NCI-H146 treated with DMSO at 0.1 percent for 48 hours (cell line): Measurements from ENCODE around the gene TMEM140.
"Not testable (repeated sequence)": the region's sequence is repeated elsewhere in the genome, so short reads cannot be mapped to it uniquely, and the experiment has no call there.

Experiments used
- DNase-seq: peaks from one replicate; lab custom pipeline; 2025; ENCODE audit not compliant: unreplicated experiment; lab: John Stamatoyannopoulos, UW

Gene TMEM140

GRCh38 chr7:135147899-135148721 lies at the start of gene TMEM140:
Gene TMEM140, plus strand, starts transcription at chr7:135148072. Its CDS starts 16,370 bp downstream, at chr7:135164442.
- DNase-seq, result no peak

GRCh38 chr7:135098391-135098790 lies 49.5 kb upstream of the TMEM140 start:
- no peak for DNase-seq

GRCh38 chr7:135100856-135101255 lies 47.0 kb upstream of the TMEM140 start:
- DNase-seq, result no peak

- no peak for DNase-seq
Measured at GRCh38 chr7:135102372-135102771, 45.5 kb upstream of the TMEM140 start.

- no peak for DNase-seq
Measured at GRCh38 chr7:135109562-135109961, 38.3 kb upstream of the TMEM140 start.

GRCh38 chr7:135109976-135110375 lies 37.9 kb upstream of the TMEM140 start:
- DNase-seq, result no peak

GRCh38 chr7:135111379-135111778 lies 36.5 kb upstream of the TMEM140 start:
- no peak for DNase-seq

- no peak for DNase-seq
Measured at GRCh38 chr7:135114622-135115021, 33.2 kb upstream of the TMEM140 start.

GRCh38 chr7:135117096-135117495 lies 30.8 kb upstream of the TMEM140 start:
- no peak for DNase-seq

GRCh38 chr7:135121868-135122267 lies 26.0 kb upstream of the TMEM140 start:
- DNase-seq, result no peak

- not testable (repeated sequence) for DNase-seq
Measured at GRCh38 chr7:135124631-135125030, 23.2 kb upstream of the TMEM140 start.

GRCh38 chr7:135128931-135129330 lies 18.9 kb upstream of the TMEM140 start:
- no peak for DNase-seq

- no peak for DNase-seq
Measured at GRCh38 chr7:135129579-135129978, 18.3 kb upstream of the TMEM140 start.

GRCh38 chr7:135143885-135144668 lies 3.8 kb upstream of the TMEM140 start:
- no peak for DNase-seq

GRCh38 chr7:135147341-135147898 lies 452 bp upstream of the TMEM140 start:
- no peak for DNase-seq

GRCh38 chr7:135150072-135150782 lies 2.4 kb downstream of the TMEM140 start:
- no peak for DNase-seq

- no peak for DNase-seq
Measured at GRCh38 chr7:135151132-135151531, 3.3 kb downstream of the TMEM140 start.

- DNase-seq, result no peak
Measured at GRCh38 chr7:135151533-135151932, 3.7 kb downstream of the TMEM140 start.

- DNase-seq, result no peak
Measured at GRCh38 chr7:135152442-135152841, 4.6 kb downstream of the TMEM140 start.

- no peak for DNase-seq
Measured at GRCh38 chr7:135154734-135155133, 6.9 kb downstream of the TMEM140 start.

GRCh38 chr7:135156290-135156689 lies 8.4 kb downstream of the TMEM140 start:
- no peak for DNase-seq
